ENCODE measurements around the gene SMAP2.

SMAP2 gene

DNA sequence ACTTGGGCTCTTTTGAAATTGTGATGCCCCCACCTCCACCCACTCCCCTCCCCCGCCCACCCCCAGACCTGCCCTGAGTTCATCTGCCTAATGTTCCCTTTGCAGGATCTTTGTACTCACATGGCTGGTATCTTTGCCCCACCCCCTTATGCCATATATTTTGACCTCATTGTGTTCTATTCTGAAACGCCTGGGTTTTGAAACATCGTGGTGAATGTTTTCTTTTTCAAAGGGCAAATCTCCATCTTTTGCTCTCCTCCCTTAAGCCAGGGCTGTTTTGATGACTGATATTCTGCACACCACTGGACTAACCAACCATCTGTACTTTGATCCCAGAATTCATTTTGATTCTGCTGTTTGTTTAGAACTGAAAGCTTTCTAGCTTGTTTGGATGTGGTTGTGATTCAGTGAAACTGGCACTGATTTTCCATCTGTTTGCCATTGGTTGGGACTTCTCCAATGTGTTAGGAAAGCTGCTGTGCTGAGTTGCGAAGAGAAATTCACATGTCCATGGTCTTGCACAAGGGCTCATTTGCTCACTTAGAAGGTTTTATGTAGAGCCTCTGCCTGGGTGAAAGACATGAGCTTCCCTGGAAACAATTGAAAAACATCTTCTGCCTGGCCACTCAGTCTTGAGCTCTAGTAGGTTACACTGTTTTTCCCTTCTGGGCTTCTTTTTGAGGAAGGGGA is 16.5 kb downstream of the SMAP2 start:
- Histone ChIP-seq H3K27ac (ENCODE audit: low read depth, low read length) (peak overlapping the region; percentile 30), H3K9ac (ENCODE audit: low read depth in 1 of 2, low read length in 2 of 2) (peak overlapping the region in 1 of 2 donors; percentile 6), H3K36me3 (ENCODE audit: control insufficient read depth in 1 of 2, insufficient read depth in 2 of 2, low read length in 2 of 2) (no peaks in the 10 kb centered on the region), H3K4me3 (ENCODE audit: low read depth in 1 of 2, low read length in 2 of 2) (peak overlapping the region in 1 of 2 donors; percentile 18), H3K9me3 (ENCODE audit: control insufficient read depth in 1 of 2, low read length in 2 of 2) (no peaks in the 10 kb centered on the region), H3K4me1 (ENCODE audit: control insufficient read depth in 1 of 2, insufficient read depth in 2 of 2, low read length in 2 of 2) (peaks cover 49 to 62% of the 10 kb centered on the region in 2 donors), H3K27me3 (ENCODE audit: control insufficient read depth in 1 of 2, insufficient read depth in 2 of 2, low read length in 2 of 2) (no peaks in the 10 kb centered on the region)

DNA sequence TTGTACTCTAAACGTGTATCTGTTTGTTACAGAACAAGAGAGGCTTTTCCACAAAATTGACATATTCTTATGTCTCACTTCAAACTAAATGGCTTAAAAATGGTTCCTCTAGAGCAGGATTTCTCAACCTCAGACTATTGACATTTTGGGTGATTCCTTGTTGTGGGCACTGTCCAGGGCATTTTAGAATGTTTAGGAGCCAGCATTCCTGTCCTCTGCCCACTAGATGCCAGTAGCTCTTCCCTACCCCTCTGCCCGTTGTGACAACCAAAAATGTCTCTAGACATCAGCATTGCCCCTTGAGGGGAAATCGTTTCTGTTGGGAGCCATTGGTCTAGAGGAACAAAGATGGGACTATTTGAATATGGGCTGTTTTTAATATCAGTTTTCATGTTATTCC is 17.3 kb downstream of the SMAP2 start:
- Histone ChIP-seq H3K36me3 (ENCODE audit: control insufficient read depth in 1 of 2, insufficient read depth in 2 of 2, low read length in 2 of 2) (no peaks in the 10 kb centered on the region), H3K4me1 (ENCODE audit: control insufficient read depth in 1 of 2, insufficient read depth in 2 of 2, low read length in 2 of 2) (peaks cover 50 to 59% of the 10 kb centered on the region in 2 donors), H3K9ac (ENCODE audit: low read depth in 1 of 2, low read length in 2 of 2) (no peak overlapping the region), H3K9me3 (ENCODE audit: control insufficient read depth in 1 of 2, low read length in 2 of 2) (no peaks in the 10 kb centered on the region), H3K27me3 (ENCODE audit: control insufficient read depth in 1 of 2, insufficient read depth in 2 of 2, low read length in 2 of 2) (no peaks in the 10 kb centered on the region), H3K4me3 (ENCODE audit: low read depth in 1 of 2, low read length in 2 of 2) (peak overlapping the region in 1 of 2 donors; percentile 19), H3K27ac (ENCODE audit: low read depth, low read length) (peak overlapping the region; percentile 30)

- H3K36me3 ChIP-seq (ENCODE audit: control insufficient read depth in 1 of 2, insufficient read depth in 2 of 2, low read length in 2 of 2): no peaks in the 10 kb centered on the region
- H3K9me3 ChIP-seq (ENCODE audit: control insufficient read depth in 1 of 2, low read length in 2 of 2): no peaks in the 10 kb centered on the region
- H3K4me3 ChIP-seq (ENCODE audit: low read depth in 1 of 2, low read length in 2 of 2): peak overlapping the region in 1 of 2 donors; percentile 19
- H3K4me1 ChIP-seq (ENCODE audit: control insufficient read depth in 1 of 2, insufficient read depth in 2 of 2, low read length in 2 of 2): peaks cover 53 to 60% of the 10 kb centered on the region in 2 donors
- H3K9ac ChIP-seq (ENCODE audit: low read depth in 1 of 2, low read length in 2 of 2): no peak overlapping the region
- peak overlapping the region; percentile 1 for H3K27ac ChIP-seq (ENCODE audit: low read depth, low read length)
- no peaks in the 10 kb centered on the region for H3K27me3 ChIP-seq (ENCODE audit: control insufficient read depth in 1 of 2, insufficient read depth in 2 of 2, low read length in 2 of 2)
Observed at GRCh38 chr1:40391688-40392145, 18.2 kb downstream of the SMAP2 start.

DNA sequence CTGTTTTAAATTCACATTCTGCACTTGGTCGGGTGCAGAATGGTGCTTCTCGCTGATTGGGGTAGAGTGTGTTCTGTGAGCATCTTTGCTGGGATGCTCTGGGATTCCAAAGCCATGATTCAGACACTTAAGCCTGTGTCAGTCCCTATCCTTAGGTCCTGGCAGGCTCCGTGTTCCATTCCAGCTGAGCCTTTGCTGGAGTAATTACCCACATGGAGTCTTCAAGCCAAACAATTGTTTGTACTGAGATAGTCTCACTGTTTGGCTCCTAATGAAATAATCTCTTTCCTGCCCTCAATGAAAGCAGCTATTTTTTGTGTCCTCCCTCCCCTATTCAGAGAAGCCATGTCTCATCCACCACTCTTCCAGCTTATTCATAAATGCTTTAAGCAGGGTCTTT is 18.7 kb downstream of the SMAP2 start:
- peaks cover 49 to 64% of the 10 kb centered on the region in 2 donors for H3K4me1 ChIP-seq (ENCODE audit: control insufficient read depth in 1 of 2, insufficient read depth in 2 of 2, low read length in 2 of 2)
- peak overlapping the region; percentile 1 for H3K27ac ChIP-seq (ENCODE audit: low read depth, low read length)
- H3K9ac ChIP-seq (ENCODE audit: low read depth in 1 of 2, low read length in 2 of 2): peak overlapping the region in 1 of 2 donors; percentile 26
- H3K4me3 ChIP-seq (ENCODE audit: low read depth in 1 of 2, low read length in 2 of 2): no peak overlapping the region
- H3K9me3 ChIP-seq (ENCODE audit: control insufficient read depth in 1 of 2, low read length in 2 of 2): no peaks in the 10 kb centered on the region
- no peaks in the 10 kb centered on the region for H3K36me3 ChIP-seq (ENCODE audit: control insufficient read depth in 1 of 2, insufficient read depth in 2 of 2, low read length in 2 of 2)
- H3K27me3 ChIP-seq (ENCODE audit: control insufficient read depth in 1 of 2, insufficient read depth in 2 of 2, low read length in 2 of 2): no peaks in the 10 kb centered on the region

GRCh38 chr1:40393173-40393572 is 19.6 kb downstream of the SMAP2 start:
- Histone ChIP-seq H3K4me1 (ENCODE audit: control insufficient read depth in 1 of 2, insufficient read depth in 2 of 2, low read length in 2 of 2) (peaks cover 49 to 66% of the 10 kb centered on the region in 2 donors), H3K4me3 (ENCODE audit: low read depth in 1 of 2, low read length in 2 of 2) (no peak overlapping the region)

DNA sequence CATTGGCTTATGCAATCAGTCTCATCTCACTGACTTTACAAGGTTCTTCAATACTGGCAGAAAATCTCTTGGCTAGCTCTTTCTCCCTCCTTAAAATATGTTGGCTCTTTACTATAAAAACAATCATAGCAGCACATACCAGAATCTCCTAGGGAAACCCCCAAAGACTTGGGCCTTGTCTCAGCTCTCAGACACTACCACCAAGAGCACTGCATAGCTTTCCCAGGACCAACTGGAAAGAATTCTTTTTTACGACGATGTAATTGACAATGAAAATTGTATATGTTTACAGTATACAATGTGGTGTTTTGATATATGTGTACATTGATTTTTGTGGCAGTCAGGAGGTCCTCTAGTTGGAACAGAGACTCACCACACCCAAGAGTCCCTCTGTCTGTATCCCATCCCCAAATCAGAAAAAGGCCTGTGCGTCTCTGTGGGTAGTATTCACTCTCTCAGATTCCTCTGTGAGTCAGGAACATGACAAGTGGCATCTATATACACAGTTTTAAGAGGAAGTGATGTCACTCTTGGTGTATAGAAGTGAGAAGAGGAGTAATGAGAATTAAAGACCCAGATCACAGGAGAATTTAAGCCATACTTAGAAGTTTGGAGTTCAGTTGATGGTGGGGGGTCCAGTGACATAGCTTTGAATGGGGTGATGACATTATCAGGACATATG is 21.1 kb downstream of the SMAP2 start:
- H3K27me3 ChIP-seq (ENCODE audit: control insufficient read depth in 1 of 2, insufficient read depth in 2 of 2, low read length in 2 of 2): no peaks in the 10 kb centered on the region
- no peak overlapping the region for H3K9ac ChIP-seq (ENCODE audit: low read depth in 1 of 2, low read length in 2 of 2)
- H3K27ac ChIP-seq (ENCODE audit: low read depth, low read length): no peak overlapping the region
- peaks cover 42 to 62% of the 10 kb centered on the region in 2 donors for H3K4me1 ChIP-seq (ENCODE audit: control insufficient read depth in 1 of 2, insufficient read depth in 2 of 2, low read length in 2 of 2)
- H3K36me3 ChIP-seq (ENCODE audit: control insufficient read depth in 1 of 2, insufficient read depth in 2 of 2, low read length in 2 of 2): no peaks in the 10 kb centered on the region
- no peak overlapping the region for H3K4me3 ChIP-seq (ENCODE audit: low read depth in 1 of 2, low read length in 2 of 2)
- no peaks in the 10 kb centered on the region for H3K9me3 ChIP-seq (ENCODE audit: control insufficient read depth in 1 of 2, low read length in 2 of 2)

More at GRCh38 chr1:40393173-40393572, 19.6 kb downstream of the SMAP2 start:
- Histone ChIP-seq H3K36me3 (ENCODE audit: control insufficient read depth in 1 of 2, insufficient read depth in 2 of 2, low read length in 2 of 2) (no peaks in the 10 kb centered on the region), H3K9ac (ENCODE audit: low read depth in 1 of 2, low read length in 2 of 2) (no peak overlapping the region), H3K27ac (ENCODE audit: low read depth, low read length) (no peak overlapping the region), H3K27me3 (ENCODE audit: control insufficient read depth in 1 of 2, insufficient read depth in 2 of 2, low read length in 2 of 2) (no peaks in the 10 kb centered on the region), H3K9me3 (ENCODE audit: control insufficient read depth in 1 of 2, low read length in 2 of 2) (no peaks in the 10 kb centered on the region)

DNA sequence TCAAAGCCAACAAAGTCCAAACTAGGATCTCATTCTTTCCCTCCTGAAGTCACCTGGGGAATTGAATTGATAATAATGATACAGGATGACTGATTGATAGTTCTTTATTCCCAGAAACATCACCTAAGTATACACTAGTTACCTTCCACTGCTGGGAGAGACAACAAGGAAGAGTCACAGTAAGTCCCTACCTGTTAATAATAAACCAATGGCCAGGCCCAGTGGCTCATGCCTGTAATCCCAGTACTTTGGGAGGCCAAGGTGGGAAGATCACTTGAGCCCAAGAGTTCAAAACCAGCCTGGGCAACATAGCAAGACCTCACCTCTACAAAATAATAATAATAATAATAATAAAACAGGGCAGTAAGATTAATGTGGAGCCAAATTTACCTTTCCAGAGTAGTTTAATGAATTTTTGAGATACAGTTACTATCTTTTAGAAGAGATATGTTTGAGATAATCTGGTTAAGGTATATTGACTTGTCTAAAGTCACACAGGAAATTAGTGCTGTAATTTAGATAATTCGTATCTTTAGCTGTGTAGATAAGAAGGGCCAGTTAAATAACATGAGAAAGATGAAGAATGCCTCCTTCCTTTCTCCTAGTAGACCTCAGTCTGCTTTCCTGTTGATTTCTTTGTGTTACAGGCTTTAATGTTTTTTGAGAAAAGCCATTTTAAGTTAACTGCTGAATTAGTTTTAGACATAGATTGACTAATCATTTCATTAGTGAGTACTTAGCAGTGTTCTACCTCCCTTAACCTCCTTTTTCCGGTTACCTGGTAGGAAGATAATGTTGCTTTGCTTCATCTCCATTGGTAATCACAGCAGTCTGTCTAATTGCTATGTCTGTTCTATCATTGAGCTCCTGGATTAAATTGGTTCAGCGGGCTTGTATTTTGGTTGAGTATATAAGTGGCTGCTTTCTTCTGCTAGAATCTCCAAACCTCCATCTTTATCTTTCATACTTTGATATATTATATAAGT is 22.0 kb downstream of the SMAP2 start:
- Histone ChIP-seq H3K4me3 (ENCODE audit: low read depth in 1 of 2, low read length in 2 of 2) (peak overlapping the region in 1 of 2 donors; percentile 19), H3K27me3 (ENCODE audit: control insufficient read depth in 1 of 2, insufficient read depth in 2 of 2, low read length in 2 of 2) (no peaks in the 10 kb centered on the region), H3K27ac (ENCODE audit: low read depth, low read length) (no peak overlapping the region), H3K4me1 (ENCODE audit: control insufficient read depth in 1 of 2, insufficient read depth in 2 of 2, low read length in 2 of 2) (peaks cover 34 to 64% of the 10 kb centered on the region in 2 donors), H3K9ac (ENCODE audit: low read depth in 1 of 2, low read length in 2 of 2) (no peak overlapping the region), H3K9me3 (ENCODE audit: control insufficient read depth in 1 of 2, low read length in 2 of 2) (no peaks in the 10 kb centered on the region), H3K36me3 (ENCODE audit: control insufficient read depth in 1 of 2, insufficient read depth in 2 of 2, low read length in 2 of 2) (no peaks in the 10 kb centered on the region)

- Histone ChIP-seq H3K9me3 (ENCODE audit: control insufficient read depth in 1 of 2, low read length in 2 of 2) (no peaks in the 10 kb centered on the region), H3K4me3 (ENCODE audit: low read depth in 1 of 2, low read length in 2 of 2) (peak overlapping the region in 1 of 2 donors; percentile 19), H3K9ac (ENCODE audit: low read depth in 1 of 2, low read length in 2 of 2) (no peak overlapping the region), H3K27ac (ENCODE audit: low read depth, low read length) (no peak overlapping the region), H3K4me1 (ENCODE audit: control insufficient read depth in 1 of 2, insufficient read depth in 2 of 2, low read length in 2 of 2) (peaks cover 25 to 57% of the 10 kb centered on the region in 2 donors), H3K27me3 (ENCODE audit: control insufficient read depth in 1 of 2, insufficient read depth in 2 of 2, low read length in 2 of 2) (no peaks in the 10 kb centered on the region), H3K36me3 (ENCODE audit: control insufficient read depth in 1 of 2, insufficient read depth in 2 of 2, low read length in 2 of 2) (no peaks in the 10 kb centered on the region)
Observed at GRCh38 chr1:40396420-40396819, 22.9 kb downstream of the SMAP2 start.

GRCh38 chr1:40397258-40397657 is 23.7 kb downstream of the SMAP2 start:
- H3K4me3 ChIP-seq (ENCODE audit: low read depth in 1 of 2, low read length in 2 of 2): no peak overlapping the region
- no peaks in the 10 kb centered on the region for H3K9me3 ChIP-seq (ENCODE audit: control insufficient read depth in 1 of 2, low read length in 2 of 2)
- H3K9ac ChIP-seq (ENCODE audit: low read depth in 1 of 2, low read length in 2 of 2): no peak overlapping the region
- H3K4me1 ChIP-seq (ENCODE audit: control insufficient read depth in 1 of 2, insufficient read depth in 2 of 2, low read length in 2 of 2): peaks cover 20 to 49% of the 10 kb centered on the region in 2 donors
- H3K27me3 ChIP-seq (ENCODE audit: control insufficient read depth in 1 of 2, insufficient read depth in 2 of 2, low read length in 2 of 2): no peaks in the 10 kb centered on the region
- no peaks in the 10 kb centered on the region for H3K36me3 ChIP-seq (ENCODE audit: control insufficient read depth in 1 of 2, insufficient read depth in 2 of 2, low read length in 2 of 2)
- peak overlapping the region; percentile 22 for H3K27ac ChIP-seq (ENCODE audit: low read depth, low read length)
